Motor neuron (in vitro differentiated cells): ENCODE results near the gene TRPV2. TPM values are rescaled to one million over a fixed set of nuclear protein-coding genes. Genes with fewer than 3 reads are reported as not detected.

Experiments used
- ATAC-seq, 8 experiments: fragments of 200-7000 bp; cut with Tn5 transposase; replicated peaks in 6 of 8; 2 replicates each; pipeline ENCODE4 v1.8.0; 2021; ENCODE audit warnings: mild to moderate bottlenecking in 8 of 8, moderate library complexity in 8 of 8
- H3K27ac ChIP-seq, 2 donors: fragments of 250-450 bp; sonication (Bioruptor Pico); 2 replicates each; pipeline ENCODE4 v1.9.0; 2021; ENCODE audit warnings: antibody characterized with exemption in 2 of 2, mild to moderate bottlenecking in 2 of 2, moderate library complexity in 1 of 2
- H3K4me1 ChIP-seq, 2 donors: fragments of 250-450 bp; sonication (Bioruptor Pico); replicated peaks in 1 of 2; 2 replicates each; pipeline ENCODE4 v1.6.1; 2021; ENCODE audit warnings: antibody characterized with exemption in 2 of 2, mild to moderate bottlenecking in 2 of 2, moderate library complexity in 1 of 2
- H3K4me3 ChIP-seq, 5 donors: fragments of 250-450 bp; sonication (Bioruptor Pico); 2 replicates each; pipeline ENCODE4 v1.9.0; 2021; ENCODE audit warnings: antibody characterized with exemption in 5 of 5, mild to moderate bottlenecking in 5 of 5, moderate library complexity in 4 of 5
- WGBS, 10 experiments: fragments of 450-650 bp; shearing (Covaris generic); methylation state at CpG; one replicate each; pipeline ENCODE4 v1.0.0; 2022; 5-methylcytosine and 5-hydroxymethylcytosine counted together
- in situ Hi-C, 9 experiments: fragments of 400-800 bp; cut with MboI; loops; one replicate each; pipeline ENCODE4 v1.15.0; 2021; ENCODE audit warnings: low sequenced_read_pairs in 9 of 9, low pct_unique_long_range_greater_than_20kb in 2 of 9; ENCODE audit not compliant: unreplicated experiment in 9 of 9
- total RNA-seq, 8 experiments: library from RNA; unstranded; fragments of 300-600 nt; gene quantifications; 2 replicates each; pipeline versions ENCODE4 v1.2.3 to v1.2.4, GENCODE V29; 2022

Gene TRPV2
- total RNA-seq, 8 experiments from 2014 or later = 0.33 to 7.0 (median 1.1) TPM; not detected in 1

DNA sequence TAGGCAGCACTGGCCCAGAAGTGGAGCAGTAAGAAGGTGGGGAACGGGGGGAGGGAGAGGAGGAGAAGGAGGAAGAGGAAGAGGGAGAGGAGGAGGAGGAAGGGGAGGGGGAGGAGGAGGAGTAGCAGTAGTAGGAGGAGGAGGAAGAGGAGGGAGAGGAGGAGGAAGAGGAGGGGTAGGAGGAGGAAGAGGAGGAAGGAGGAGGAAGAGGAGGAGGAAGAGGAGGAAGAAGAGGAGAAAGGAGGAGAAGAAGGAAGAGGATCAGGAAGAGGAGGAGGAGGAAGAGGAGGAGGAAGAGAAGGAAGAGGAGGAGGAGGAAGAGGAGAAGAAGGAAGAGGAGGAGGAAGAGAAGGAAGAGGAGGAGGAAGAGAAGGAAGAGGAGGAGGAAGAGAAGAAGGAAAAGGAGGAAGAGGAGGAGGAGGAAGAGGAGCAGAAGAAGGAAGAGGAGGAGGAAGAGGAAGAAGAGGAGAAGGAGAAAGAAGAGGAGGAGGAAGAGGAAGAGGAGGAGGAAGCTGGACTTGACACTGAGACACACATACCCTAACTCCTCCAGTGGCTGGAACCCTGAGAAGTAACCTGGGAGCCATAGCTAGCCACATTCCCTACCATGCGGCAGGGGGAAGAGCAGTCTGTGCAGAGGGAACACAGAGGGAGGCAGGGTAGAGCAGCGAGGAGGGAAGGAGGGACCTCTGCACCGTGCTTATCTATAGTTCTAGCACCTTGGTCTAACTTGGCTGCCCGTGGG, 40.8 kb downstream of the TRPV2 start:
- ATAC-seq = peak in 4 of 8 experiments; percentile 6 to 37 (median 29)
- peaks cover 8 to 11% of the 10 kb centered on the region in 2 donors for H3K4me1 ChIP-seq
- in situ Hi-C loops = loop anchor here in 1 of 9 experiments (10.0 kb wide), 1 partner anchor 69 kb away; no protein-coding TSS in a partner anchor
- H3K27ac ChIP-seq = peak overlapping the region in 1 of 2 donors; percentile 12
- 60 to 100% (median 81%) methylated on average over 1 to 4 of the region's 5 CpGs; no CpG with 5 or more reads in 3 of the 10 experiments for WGBS, 10 experiments
- no peak overlapping the region for H3K4me3 ChIP-seq

DNA sequence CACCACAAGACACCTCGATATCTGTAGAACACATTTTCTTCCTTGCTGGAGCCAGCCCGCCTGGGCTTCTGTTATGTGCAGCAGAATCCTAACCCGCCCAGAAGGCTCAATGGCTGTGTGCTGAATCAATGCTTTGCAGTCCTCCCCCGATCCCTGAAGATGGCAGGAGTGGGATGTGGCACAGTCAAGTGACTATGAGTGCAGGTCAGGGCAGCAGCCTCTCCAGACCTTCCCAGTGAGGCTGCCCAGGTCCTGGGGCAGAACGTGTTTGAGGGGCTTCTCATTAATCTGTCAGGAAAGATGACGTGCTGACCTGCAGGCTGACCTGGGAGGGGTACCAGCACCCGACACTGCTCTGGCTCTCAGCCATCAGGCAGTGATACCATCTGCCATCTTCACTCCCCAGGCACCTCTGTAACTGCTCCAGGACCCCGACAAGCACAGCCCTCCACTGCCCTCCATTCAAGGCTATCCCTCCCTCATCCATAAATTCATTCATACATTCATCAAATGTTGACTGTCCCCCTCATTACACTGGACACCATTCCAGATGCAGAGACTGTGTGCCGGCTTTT, 41.5 kb downstream of the TRPV2 start:
- WGBS, 10 experiments = 71 to 93% (median 78%) methylated on average over 1 to 7 of the region's 9 CpGs; no CpG with 5 or more reads in 5 of the 10 experiments
- Histone ChIP-seq H3K4me1 (peaks cover 8 to 11% of the 10 kb centered on the region in 2 donors), H3K4me3 (no peak overlapping the region), H3K27ac (peak overlapping the region in 1 of 2 donors; percentile 12)
- ATAC-seq = peak in 6 of 8 experiments; percentile 19 to 76 (median 65)
- in situ Hi-C loops = loop anchor here in 1 of 9 experiments (10.0 kb wide), 1 partner anchor 68 kb away; no protein-coding TSS in a partner anchor

DNA sequence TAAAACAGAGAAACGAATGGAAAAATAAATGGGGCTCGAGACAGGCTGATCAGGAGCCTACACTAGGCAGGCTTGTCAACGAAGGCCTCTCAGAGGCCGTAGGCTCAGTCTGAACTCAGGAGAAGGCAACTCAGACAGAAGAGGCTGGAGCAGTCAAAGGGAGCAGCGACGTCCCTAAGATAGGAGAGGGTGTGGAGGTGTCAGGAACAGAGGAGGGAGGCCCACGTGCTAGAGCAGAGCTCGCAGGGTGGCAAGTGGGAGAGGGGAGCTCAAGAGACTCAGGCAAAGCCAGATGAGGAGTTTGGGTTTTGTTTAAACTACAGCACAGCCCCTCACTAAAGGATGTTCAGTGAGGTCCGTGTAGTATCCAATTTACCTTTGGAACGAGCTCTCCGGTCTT, 43.9 kb downstream of the TRPV2 start:
- peaks cover 6 to 11% of the 10 kb centered on the region in 2 donors for H3K4me1 ChIP-seq
- ATAC-seq = no peak
- H3K4me3 ChIP-seq = no peak overlapping the region
- H3K27ac ChIP-seq = no peak overlapping the region
- 0 to 100% (median 86%) methylated on average over 1 to 7 of the region's 11 CpGs; no CpG with 5 or more reads in 1 of the 10 experiments for WGBS, 10 experiments
- in situ Hi-C loops = loop anchor here in 1 of 9 experiments (10.0 kb wide), 1 partner anchor 66 kb away; no protein-coding TSS in a partner anchor

DNA sequence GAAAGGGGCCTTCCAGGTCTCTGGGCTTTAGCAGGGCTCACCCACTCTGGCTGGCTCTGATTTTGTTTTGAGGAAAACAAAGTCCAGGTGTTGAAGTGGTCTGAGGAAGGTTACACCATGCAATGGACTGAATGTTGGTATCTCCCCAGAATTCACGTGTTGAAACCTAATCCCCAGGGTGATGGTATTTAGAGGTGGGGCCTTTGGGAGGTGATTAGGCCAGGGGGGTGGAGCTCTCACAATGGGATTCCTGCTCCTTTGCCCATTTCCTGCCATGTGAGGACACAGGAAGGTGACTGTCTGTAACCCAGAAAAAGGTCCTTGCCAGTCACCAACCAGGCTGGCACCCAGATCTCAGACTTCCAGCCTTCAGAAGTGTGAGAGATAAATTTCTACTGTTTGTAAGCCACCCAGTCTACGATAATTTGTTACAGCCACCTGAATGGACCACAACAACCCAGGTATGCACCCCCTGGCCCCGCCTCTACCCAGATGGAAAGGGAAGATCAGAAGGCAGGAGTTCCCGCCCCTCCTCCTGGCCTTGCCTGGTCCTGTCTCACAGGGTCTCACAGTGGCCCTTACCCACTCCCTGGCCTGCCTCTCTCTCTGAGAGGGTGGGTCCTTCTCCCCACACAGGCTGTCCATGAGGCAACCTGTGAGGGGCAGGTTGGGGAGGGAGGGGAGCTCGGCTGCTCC, 44.6 kb downstream of the TRPV2 start:
- no peak overlapping the region for H3K4me3 ChIP-seq
- in situ Hi-C loops = loop anchor here in 1 of 9 experiments (10.0 kb wide), 1 partner anchor 65 kb away; no protein-coding TSS in a partner anchor
- WGBS, 10 experiments = 73 to 80% methylated on average over 1 to 3 of the region's 5 CpGs; no CpG with 5 or more reads in 8 of the 10 experiments
- ATAC-seq = no peak
- no peak overlapping the region for H3K27ac ChIP-seq
- H3K4me1 ChIP-seq = peaks cover 6 to 11% of the 10 kb centered on the region in 2 donors

DNA sequence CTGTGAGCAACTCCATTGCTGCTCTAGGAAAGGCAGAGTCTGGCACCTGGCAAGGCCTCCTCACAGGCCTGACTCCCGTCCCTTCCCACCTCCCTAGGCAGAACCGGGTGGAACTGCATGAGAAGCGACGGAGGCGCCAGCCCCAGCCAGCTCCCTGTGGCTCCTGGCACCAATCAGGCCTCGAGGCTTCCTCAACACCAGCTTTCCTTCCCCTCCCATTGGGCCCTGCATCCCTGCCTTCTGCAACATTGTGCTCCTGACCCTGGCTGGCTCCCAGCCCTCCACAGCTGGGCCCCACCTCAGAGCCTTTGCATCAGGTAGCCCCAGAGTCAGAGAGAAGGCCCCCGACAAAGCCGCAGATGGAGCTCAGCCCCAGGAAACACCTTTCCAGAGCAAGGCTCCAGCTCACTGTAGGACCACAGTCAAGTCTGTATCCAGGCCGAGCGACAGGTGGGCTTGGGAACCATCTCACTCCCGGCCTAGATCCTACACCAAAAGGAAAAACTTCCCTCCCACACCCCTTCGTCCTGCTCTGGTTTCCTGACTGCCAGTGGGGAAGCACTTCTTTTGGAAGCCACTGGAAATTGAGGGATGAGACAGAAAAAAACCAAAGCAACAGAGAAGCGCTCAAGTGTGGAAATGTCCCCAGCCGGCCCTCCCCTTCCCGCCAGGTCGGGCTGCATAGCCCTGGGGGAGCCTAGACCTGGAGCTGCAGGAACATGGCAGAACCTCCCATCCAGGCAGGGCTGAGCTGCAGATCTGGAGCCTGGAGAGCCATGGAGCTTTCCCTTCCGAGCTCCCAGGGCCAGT, 45.6 kb downstream of the TRPV2 start:
- no peak for ATAC-seq
- H3K4me1 ChIP-seq = peaks cover 6 to 11% of the 10 kb centered on the region in 2 donors
- no peak overlapping the region for H3K4me3 ChIP-seq
- 80 to 97% (median 91%) methylated on average over 2 to 6 of the region's 17 CpGs; no CpG with 5 or more reads in 4 of the 10 experiments for WGBS, 10 experiments
- no peak overlapping the region for H3K27ac ChIP-seq
- in situ Hi-C loops = no loop called here

DNA sequence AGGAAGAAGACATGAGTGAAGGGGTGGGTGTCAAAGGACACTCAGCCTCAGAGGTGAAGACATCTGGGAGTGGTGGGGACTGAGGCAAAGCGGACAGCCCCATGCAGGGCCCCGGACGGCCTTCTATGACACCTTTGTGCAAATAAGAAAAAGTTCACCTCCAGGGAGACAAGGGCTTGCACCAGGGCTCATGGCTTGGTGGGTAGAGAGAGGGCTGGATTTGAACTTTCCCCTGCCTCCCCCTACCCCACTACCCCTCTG, 46.2 kb downstream of the TRPV2 start:
- in situ Hi-C loops = no loop called here
- ATAC-seq = no peak
- H3K27ac ChIP-seq = no peak overlapping the region
- peaks cover 6 to 10% of the 10 kb centered on the region in 2 donors for H3K4me1 ChIP-seq
- no peak overlapping the region for H3K4me3 ChIP-seq
- WGBS, 10 experiments = 80 to 95% methylated on average over 1 to 3 of the region's 3 CpGs; no CpG with 5 or more reads in 8 of the 10 experiments

DNA sequence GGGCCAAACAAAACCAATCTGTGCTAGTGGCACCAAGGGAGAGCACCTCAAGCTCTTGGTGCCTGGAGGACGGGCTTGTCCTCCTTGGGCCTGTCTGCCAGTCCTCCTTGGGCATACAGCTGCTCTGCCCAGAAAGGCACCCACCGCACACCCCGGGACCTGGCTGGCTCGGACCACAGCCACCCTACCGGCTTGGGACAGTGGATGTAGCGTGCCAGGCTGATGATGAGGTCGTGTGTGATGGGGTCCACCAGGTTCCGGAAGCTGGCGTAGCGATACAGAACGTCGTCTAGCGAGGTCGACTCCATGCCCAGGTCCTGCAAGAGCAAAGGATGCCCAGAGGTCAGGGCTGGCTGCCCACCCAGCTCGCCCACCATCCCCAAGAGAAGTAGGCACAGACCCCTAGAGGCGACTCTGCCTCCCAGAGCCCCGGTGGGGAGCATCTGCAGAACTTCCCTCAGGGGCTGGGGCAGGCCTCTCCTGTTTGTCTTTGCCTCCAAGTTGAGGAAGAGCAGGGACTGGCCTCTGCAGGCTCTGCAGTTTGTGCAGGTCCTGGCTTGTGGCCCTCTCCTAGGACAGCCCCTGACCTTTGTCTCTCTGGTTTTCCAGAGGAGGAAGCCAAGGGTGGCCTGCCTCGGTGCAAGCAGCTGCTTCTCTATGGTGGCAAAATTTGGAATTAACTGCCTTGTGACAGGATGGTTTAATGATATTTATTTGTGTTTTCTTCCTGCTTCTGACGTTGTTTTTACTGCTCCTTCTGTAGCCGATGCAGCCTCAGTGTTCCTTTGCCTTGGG, 46.9 kb downstream of the TRPV2 start:
- ATAC-seq = no peak
- no peak overlapping the region for H3K4me3 ChIP-seq
- 33 to 100% (median 86%) methylated on average over 1 to 13 of the region's 20 CpGs; no CpG with 5 or more reads in 1 of the 10 experiments for WGBS, 10 experiments
- no peak overlapping the region for H3K27ac ChIP-seq
- peaks cover 0 to 3% of the 10 kb centered on the region in 2 donors for H3K4me1 ChIP-seq
- in situ Hi-C loops = no loop called here

DNA sequence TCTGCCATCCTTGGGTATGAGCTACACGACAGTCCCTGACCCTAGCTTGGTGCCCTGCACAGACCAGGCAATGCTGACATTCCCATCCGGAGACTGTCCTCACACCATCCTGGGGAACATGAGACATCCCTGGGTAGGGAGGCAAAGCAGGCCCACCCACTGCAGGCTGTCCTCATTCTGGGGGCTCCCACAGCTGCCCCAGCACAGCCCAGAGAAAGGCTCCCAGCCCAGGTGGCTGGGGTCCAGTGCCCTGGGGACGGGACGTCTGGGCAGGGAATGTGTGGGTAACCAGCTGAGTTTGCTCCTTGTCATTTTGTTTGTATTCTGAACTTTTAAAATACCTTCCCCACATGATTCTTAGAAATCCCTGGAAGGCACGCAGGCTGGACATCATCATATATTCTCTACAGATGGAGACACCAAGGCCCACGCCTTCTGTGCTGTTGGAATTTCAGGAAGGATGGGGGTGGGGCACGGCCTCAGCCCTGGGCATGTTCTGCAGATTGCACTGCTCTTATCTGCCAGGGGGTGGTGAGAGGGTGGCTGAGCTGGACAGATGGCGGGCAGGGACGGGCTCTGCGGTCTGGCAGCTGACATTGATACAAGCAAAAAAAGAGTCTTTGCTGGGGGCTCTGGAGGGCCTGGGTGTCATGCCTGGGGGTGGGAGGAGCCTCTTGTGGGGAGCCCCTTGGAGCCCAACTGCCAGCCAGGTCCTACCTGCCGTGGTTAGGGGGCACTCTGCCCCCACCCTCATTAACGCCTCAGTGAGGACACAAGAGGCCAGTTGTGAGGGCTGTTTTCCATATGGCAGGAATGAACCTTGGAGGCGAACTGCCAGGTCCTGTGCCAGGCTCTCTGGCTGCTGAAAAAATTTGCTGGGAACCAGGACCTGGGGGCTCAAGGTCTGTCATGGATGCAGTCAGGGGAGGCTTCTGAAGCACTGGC, 48.3 kb downstream of the TRPV2 start:
- in situ Hi-C loops = no loop called here
- Histone ChIP-seq H3K27ac (no peak overlapping the region), H3K4me1 (no peaks in the 10 kb centered on the region), H3K4me3 (no peak overlapping the region)
- WGBS, 10 experiments = 3 to 89% (median 65%) methylated on average over 1 to 5 of the region's 13 CpGs; no CpG with 5 or more reads in 6 of the 10 experiments
- peak; percentile 36 to 97 (median 59) for ATAC-seq

DNA sequence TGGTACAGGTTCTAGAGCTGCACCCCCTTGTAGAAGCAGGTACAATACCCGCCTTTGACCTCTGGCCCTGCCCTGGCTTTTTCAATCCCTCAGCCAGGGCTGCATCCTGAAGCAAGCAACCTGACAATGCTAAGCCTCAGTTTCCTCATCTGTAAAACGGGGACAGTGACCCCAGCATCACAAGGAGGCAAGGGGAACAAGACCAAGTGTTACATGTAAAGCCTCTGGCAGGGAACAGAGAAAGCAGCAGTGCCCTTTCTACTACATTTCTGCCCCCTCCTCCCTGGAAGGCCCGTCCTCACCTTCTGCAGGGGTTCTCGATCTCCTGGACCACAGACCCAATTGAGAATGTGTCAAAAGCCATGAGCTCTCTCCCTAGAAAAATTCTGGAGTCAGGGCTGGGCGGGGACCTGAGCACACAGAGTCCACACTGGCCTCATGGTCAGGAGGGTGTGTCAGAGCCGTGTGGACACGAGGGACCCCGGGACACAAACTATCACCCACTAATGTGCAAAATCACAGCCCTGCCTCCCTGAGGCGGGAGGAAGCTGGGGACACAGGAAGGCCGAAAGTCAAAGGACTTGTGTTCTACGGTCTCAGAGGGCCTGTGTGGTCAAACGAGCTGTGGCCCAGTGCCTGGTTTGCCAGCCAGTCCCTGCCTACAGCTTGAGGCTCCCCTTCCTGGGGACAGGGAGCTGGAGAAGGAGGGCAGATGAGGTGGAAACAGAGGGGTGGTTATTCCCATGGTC, 49.1 kb downstream of the TRPV2 start:
- in situ Hi-C loops = no loop called here
- no peak for ATAC-seq
- no peak overlapping the region for H3K4me3 ChIP-seq
- H3K4me1 ChIP-seq = no peaks in the 10 kb centered on the region
- no peak overlapping the region for H3K27ac ChIP-seq
- 52 to 100% (median 80%) methylated on average over 2 to 6 of the region's 12 CpGs; no CpG with 5 or more reads in 3 of the 10 experiments for WGBS, 10 experiments

DNA sequence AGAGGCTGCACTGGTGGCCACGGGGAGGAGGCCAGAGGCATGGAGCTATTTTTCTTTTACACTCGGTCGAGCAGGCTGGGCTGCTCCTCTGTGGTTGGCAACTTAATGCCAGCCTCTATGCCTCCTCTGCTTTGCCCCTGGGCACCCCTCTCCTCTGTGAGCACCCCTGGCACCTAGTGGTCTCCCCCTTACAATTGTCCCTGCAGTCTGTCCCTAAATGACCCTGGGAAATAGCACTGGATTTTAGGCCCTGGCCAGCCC, 49.6 kb downstream of the TRPV2 start:
- 40 to 100% (median 71%) methylated on average over 1 to 2 of the region's 3 CpGs; no CpG with 5 or more reads in 6 of the 10 experiments for WGBS, 10 experiments
- no peak overlapping the region for H3K4me3 ChIP-seq

More for the DNA sequence above, 49.6 kb downstream of the TRPV2 start:
- Histone ChIP-seq H3K27ac (no peak overlapping the region), H3K4me1 (peaks cover 0 to 4% of the 10 kb centered on the region in 2 donors)
- ATAC-seq = no peak
- in situ Hi-C loops = no loop called here
